WTC11 (cell line): ENCODE results near the gene WRAP53. TPM values are rescaled to one million over a fixed set of nuclear protein-coding genes. Genes with fewer than 3 reads are reported as not detected.

Source experiments
- ATAC-seq: fragments of 200-7000 bp; cut with Tn5 transposase; 2 replicates; pipeline ENCODE4 v1.10.0; 2021; ENCODE audit warnings: mild to moderate bottlenecking, moderate library complexity
- CTCF ChIA-PET: fragments of 300-600 bp; sonication (Branson Sonifier 250); formaldehyde crosslinking; loops from one replicate; lab custom pipeline; 2021; ENCODE audit warnings: antibody characterized with exemption; lab: Charles Lee
- POLR2A ChIA-PET: fragments of 350-600 bp; sonication (Branson Sonifier 250); formaldehyde crosslinking; loops from one replicate; lab custom pipeline; 2021; ENCODE audit warnings: antibody characterized with exemption; lab: Charles Lee
- DNase-seq: peaks from one replicate; pipeline ENCODE4 v3.0.0; 2021; ENCODE audit warnings: low spot score
- H3K27ac Mint-ChIP-seq: 2 replicates; pipeline ENCODE4 v1.8.0; 2021; ENCODE audit warnings: mixed read lengths
- H3K27me3 Mint-ChIP-seq: 2 replicates; pipeline ENCODE4 v1.8.0; 2021; ENCODE audit warnings: low read depth, mild to moderate bottlenecking, moderate library complexity, mixed read lengths
- H3K36me3 Mint-ChIP-seq: 2 replicates; pipeline ENCODE4 v1.8.0; 2021; ENCODE audit warnings: mixed read lengths
- H3K4me1 Mint-ChIP-seq: 2 replicates; pipeline ENCODE4 v1.8.0; 2022; ENCODE audit warnings: mixed read lengths
- H3K4me3 Mint-ChIP-seq: 2 replicates; pipeline ENCODE4 v1.8.0; 2021; ENCODE audit warnings: mild to moderate bottlenecking, moderate library complexity, mixed read lengths
- H3K9me3 Mint-ChIP-seq: 2 replicates; pipeline ENCODE4 v1.8.0; 2021; ENCODE audit warnings: mixed read lengths
- AR ChIP-seq: fragments of 250-450 bp; sonication (Bioruptor Pico); IDR thresholded peaks from 2 replicates; pipeline ENCODE4 v1.9.0; 2021; ENCODE audit warnings: mild to moderate bottlenecking
- ATF1 ChIP-seq: sonication (generic); formaldehyde crosslinking; IDR thresholded peaks from 2 replicates; pipeline ENCODE4 v1.8.1; 2023; ENCODE audit warnings: mild to moderate bottlenecking, moderate library complexity, missing genetic modification reagents
- CREM ChIP-seq: sonication (generic); formaldehyde crosslinking; IDR thresholded peaks from 2 replicates; pipeline ENCODE4 v1.8.1; 2022; ENCODE audit warnings: mild to moderate bottlenecking, missing genetic modification reagents, moderate library complexity
- CTCF ChIP-seq: fragments of 200-600 bp; IDR thresholded peaks from 2 replicates; pipeline ENCODE4 v1.8.0; 2022; ENCODE audit warnings: antibody characterized with exemption
- EMX1 ChIP-seq: fragments of 250-450 bp; sonication (Bioruptor Pico); IDR thresholded peaks from 2 replicates; pipeline ENCODE4 v1.8.0; 2021; ENCODE audit warnings: mild to moderate bottlenecking
- FOXK1 ChIP-seq: sonication (generic); formaldehyde crosslinking; IDR thresholded peaks from 2 replicates; pipeline ENCODE4 v1.8.0; 2022; ENCODE audit warnings: mild to moderate bottlenecking, moderate library complexity, missing genetic modification reagents
- FOXP1 ChIP-seq: sonication (generic); formaldehyde crosslinking; IDR thresholded peaks from 2 replicates; pipeline ENCODE4 v1.8.0; 2022; ENCODE audit warnings: missing genetic modification reagents, mild to moderate bottlenecking, moderate library complexity, borderline replicate concordance
- MAX ChIP-seq: sonication (generic); formaldehyde crosslinking; IDR thresholded peaks from 2 replicates; pipeline ENCODE4 v1.8.0; 2022; ENCODE audit warnings: mild to moderate bottlenecking, missing genetic modification reagents
- SMAD4 ChIP-seq: sonication (generic); formaldehyde crosslinking; IDR thresholded peaks from 2 replicates; pipeline ENCODE4 v1.8.0; 2022; ENCODE audit warnings: mild to moderate bottlenecking, missing genetic modification reagents
- SOX15 ChIP-seq: fragments of 250-450 bp; sonication (Bioruptor Pico); IDR thresholded peaks from 2 replicates; pipeline ENCODE4 v1.9.0; 2021; ENCODE audit warnings: mild to moderate bottlenecking
- SP1 ChIP-seq: sonication (generic); formaldehyde crosslinking; conservative IDR thresholded peaks from 2 replicates; pipeline ENCODE4 v1.8.1; 2022; ENCODE audit warnings: missing genetic modification reagents
- TCF7 ChIP-seq: sonication (generic); formaldehyde crosslinking; IDR thresholded peaks from 2 replicates; pipeline ENCODE4 v1.8.0; 2022; ENCODE audit warnings: mild to moderate bottlenecking, low read depth, missing genetic modification reagents, moderate library complexity
- TEAD1 ChIP-seq: sonication (generic); formaldehyde crosslinking; IDR thresholded peaks from 2 replicates; pipeline ENCODE4 v1.8.0; 2022; ENCODE audit warnings: mild to moderate bottlenecking, missing genetic modification reagents
- ZBTB21 ChIP-seq: sonication (generic); formaldehyde crosslinking; IDR thresholded peaks from 2 replicates; pipeline ENCODE4 v1.8.1; 2023; ENCODE audit warnings: mild to moderate bottlenecking, missing genetic modification reagents, borderline replicate concordance
- ZNF512 ChIP-seq: sonication (generic); formaldehyde crosslinking; IDR thresholded peaks from 2 replicates; pipeline ENCODE4 v1.8.1; 2022; ENCODE audit warnings: missing genetic modification reagents, borderline replicate concordance
- ZNF671 ChIP-seq: fragments of 250-450 bp; sonication (Bioruptor Pico); IDR thresholded peaks from 2 replicates; pipeline ENCODE4 v1.8.0; 2021; ENCODE audit warnings: mild to moderate bottlenecking
- total RNA-seq: library from RNA; stranded (reverse); gene quantifications from 3 replicates; pipeline ENCODE4 v1.2.3, GENCODE V29; 2021
- TF ChIP-seq, protein P1 (sequence below): sonication (generic); formaldehyde crosslinking; IDR thresholded peaks from 2 replicates; pipeline ENCODE4 v1.8.0; 2023; ENCODE audit warnings: mild to moderate bottlenecking, missing genetic modification reagents

The WRAP53 gene
- total RNA-seq, 1 experiment from 2014 or later: 37.2 TPM

DNA sequence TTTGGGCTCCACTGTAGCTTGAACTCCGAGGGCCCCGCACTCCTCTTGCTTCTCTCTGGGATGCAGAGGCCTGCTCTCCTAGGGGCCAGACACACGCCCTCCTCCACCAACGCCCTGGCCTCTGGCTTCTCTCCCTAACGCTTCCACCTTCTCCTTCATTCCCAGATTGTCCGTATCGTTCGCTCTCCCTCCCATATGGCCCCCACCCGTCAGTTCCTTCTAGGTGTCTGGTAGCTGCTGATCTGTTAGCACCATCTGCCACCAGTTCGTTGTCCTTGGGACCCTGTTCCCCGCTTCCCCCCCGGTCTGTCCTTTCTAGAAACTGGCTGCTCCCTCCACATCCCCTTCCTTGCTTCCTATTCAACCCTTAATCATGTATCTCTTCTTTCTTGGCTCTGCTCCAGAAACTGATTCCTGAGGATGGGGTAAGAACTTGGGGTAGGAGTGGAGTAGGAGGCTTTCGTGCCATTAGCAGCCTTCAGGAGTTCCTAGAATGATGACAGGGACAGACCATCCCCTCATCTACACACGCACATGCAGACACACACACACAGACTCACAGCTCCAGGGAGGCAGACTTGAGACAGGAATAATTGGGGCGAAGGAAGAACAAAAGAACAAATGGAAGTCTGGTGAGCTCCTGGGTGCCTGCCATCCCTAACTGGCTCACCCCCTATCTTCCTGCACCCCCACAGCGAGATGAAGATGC lies 33.3 kb upstream of the WRAP53 start (continued):
- TF ChIP-seq MAX (CRISPR knock-in tag) (no peak), TCF7 (CRISPR knock-in tag) (no peak), SOX15 (CRISPR knock-in tag) (no peak), ATF1 (CRISPR knock-in tag) (no peak)

DNA sequence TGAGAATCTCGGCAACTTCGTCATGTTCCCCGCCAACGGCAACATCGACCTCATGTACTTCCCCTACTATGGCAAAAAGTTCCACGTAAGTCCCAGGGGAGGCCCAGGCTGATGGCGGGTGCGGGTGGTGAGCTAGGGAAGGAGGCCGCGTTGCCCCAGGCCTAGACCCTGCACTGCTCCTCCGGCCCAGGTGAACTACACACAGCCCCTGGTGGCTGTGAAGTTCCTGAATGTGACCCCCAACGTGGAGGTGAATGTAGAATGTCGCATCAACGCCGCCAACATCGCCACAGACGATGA lies 32.8 kb upstream of the WRAP53 start:
- ATAC-seq (no peak), DNase-seq (no peak)
- peak overlapping the region; percentile 82; the same call in 1 of the 2 replicates for H3K27ac Mint-ChIP-seq
- CTCF ChIA-PET: interaction anchor here (1.1 to 6.9 kb wide), 7 partner anchors 14 to 61 kb away, joined by 4 to 68 read pairs (median 17); partner anchors contain the start of genes DNAH2, EFNB3, SAT2 and SHBG
- H3K4me1 Mint-ChIP-seq: peaks cover 49% of the 10 kb centered on the region
- H3K4me3 Mint-ChIP-seq: no peak overlapping the region
- H3K27me3 Mint-ChIP-seq: peaks cover 23% of the 10 kb centered on the region
- POLR2A ChIA-PET: interaction anchor here (0.5 to 2.4 kb wide), 2 partner anchors 28 to 121 kb away, joined by 4 to 20 read pairs; partner anchors contain the start of gene SAT2
- no peak for TF ChIP-seq AR
- peak; percentile 35; the same call in 1 of the 2 replicates for TF ChIP-seq FOXP1
- H3K9me3 Mint-ChIP-seq: no peaks in the 10 kb centered on the region
- peaks cover 28% of the 10 kb centered on the region for H3K36me3 Mint-ChIP-seq

DNA sequence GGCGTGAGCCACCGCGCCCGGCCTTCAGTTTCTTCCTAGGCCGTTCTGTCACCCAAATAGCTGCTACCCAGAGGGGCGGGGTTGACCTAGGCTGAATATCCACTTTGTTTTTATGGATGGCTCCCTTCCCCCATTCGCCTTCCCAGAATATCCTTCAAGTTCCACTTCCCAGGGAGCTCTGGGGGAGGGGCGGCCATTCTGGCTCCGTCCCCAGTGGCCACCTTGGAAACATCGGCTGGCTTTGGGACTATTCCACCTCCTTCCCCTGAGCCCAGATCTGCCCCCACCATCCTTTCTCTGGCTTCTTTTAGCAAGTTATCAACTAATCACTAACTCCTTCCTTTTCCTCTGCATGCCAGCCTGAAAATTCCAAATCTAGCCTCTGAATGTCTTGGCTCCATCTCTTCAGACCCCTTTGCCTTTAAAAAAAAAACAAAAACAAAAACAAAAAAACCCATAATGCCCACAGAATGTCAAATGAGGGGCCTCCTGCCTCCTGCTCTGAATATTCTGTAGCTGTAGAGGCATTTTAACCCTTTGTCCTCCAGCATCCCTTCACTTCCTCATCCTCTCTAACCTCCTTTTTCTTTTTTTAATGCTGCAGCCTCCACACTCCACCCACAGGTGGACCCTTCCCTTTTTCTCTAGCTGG lies 31.2 kb upstream of the WRAP53 start:
- POLR2A ChIA-PET: interaction anchor here (0.5 to 2.4 kb wide), 15 partner anchors 8 to 186 kb away, joined by 3 to 22 read pairs (median 5); partner anchors contain the start of genes DNAH2, EFNB3, FXR2 and MPDU1
- DNase-seq (peak; percentile 94), ATAC-seq (peak; percentile 91)
- TF ChIP-seq FOXP1: 0 out of 2 replicates have a peak, but pooled peaks have one; percentile 38
- TF ChIP-seq SMAD4 (CRISPR knock-in tag): no peak
- TF ChIP-seq, protein P1, sequence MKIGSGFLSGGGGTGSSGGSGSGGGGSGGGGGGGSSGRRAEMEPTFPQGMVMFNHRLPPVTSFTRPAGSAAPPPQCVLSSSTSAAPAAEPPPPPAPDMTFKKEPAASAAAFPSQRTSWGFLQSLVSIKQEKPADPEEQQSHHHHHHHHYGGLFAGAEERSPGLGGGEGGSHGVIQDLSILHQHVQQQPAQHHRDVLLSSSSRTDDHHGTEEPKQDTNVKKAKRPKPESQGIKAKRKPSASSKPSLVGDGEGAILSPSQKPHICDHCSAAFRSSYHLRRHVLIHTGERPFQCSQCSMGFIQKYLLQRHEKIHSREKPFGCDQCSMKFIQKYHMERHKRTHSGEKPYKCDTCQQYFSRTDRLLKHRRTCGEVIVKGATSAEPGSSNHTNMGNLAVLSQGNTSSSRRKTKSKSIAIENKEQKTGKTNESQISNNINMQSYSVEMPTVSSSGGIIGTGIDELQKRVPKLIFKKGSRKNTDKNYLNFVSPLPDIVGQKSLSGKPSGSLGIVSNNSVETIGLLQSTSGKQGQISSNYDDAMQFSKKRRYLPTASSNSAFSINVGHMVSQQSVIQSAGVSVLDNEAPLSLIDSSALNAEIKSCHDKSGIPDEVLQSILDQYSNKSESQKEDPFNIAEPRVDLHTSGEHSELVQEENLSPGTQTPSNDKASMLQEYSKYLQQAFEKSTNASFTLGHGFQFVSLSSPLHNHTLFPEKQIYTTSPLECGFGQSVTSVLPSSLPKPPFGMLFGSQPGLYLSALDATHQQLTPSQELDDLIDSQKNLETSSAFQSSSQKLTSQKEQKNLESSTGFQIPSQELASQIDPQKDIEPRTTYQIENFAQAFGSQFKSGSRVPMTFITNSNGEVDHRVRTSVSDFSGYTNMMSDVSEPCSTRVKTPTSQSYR (CRISPR knock-in tag): peak; percentile 90; the same call in 1 of the 2 replicates
- peak; percentile 62; the same call in 1 of the 2 replicates for TF ChIP-seq FOXK1 (CRISPR knock-in tag)
- no peak for TF ChIP-seq ZNF512 (CRISPR knock-in tag)
- TF ChIP-seq SP1: peak; percentile 45; the same call in 1 of the 2 replicates
- no peak for TF ChIP-seq CREM (CRISPR knock-in tag)
- TF ChIP-seq ZBTB21 (CRISPR knock-in tag): 0 out of 2 replicates have a peak, but pooled peaks have one; percentile 17
- TF ChIP-seq EMX1: 0 out of 2 replicates have a peak, but pooled peaks have one; percentile 32
- 0 out of 2 replicates have a peak, but pooled peaks have one; percentile 35 for TF ChIP-seq TEAD1 (CRISPR knock-in tag)
- no peak for TF ChIP-seq ZNF671 (CRISPR knock-in tag)
- TF ChIP-seq CTCF: no peak
- TF ChIP-seq MAX (CRISPR knock-in tag): peak; percentile 61; the same call in 1 of the 2 replicates
- no peaks in the 10 kb centered on the region for H3K9me3 Mint-ChIP-seq
- CTCF ChIA-PET: interaction anchor here (0.5 to 6.9 kb wide), 24 partner anchors 9 to 404 kb away, joined by 3 to 68 read pairs (median 6); partner anchors contain the start of genes ACAP1, DNAH2, FXR2 and MPDU1
- peaks cover 14% of the 10 kb centered on the region for H3K27me3 Mint-ChIP-seq
- peaks cover 47% of the 10 kb centered on the region for H3K4me1 Mint-ChIP-seq
- H3K36me3 Mint-ChIP-seq: peaks cover 28% of the 10 kb centered on the region
- H3K27ac Mint-ChIP-seq: peak overlapping the region; percentile 97
- peak overlapping the region; percentile 53 for H3K4me3 Mint-ChIP-seq
